Hepatocyte (in vitro differentiated cells): ENCODE measurements around the gene VENTX. TPM values are rescaled to one million over a fixed set of nuclear protein-coding genes. Genes with fewer than 3 reads are reported as not detected.

ENCODE experiments used
- DNase-seq: peaks from one replicate; pipeline ENCODE4 v3.0.0-alpha.2; 2016; ENCODE audit warnings: low spot score
- H2AFZ ChIP-seq: fragments of 200-600 bp; sonication (generic); 2 replicates; pipeline ENCODE4 v1.6.0; 2016; ENCODE audit warnings: antibody characterized with exemption, mild to moderate bottlenecking
- H3K27ac ChIP-seq: fragments of 200-600 bp; sonication (generic); 2 replicates; pipeline ENCODE4 v1.5.1; 2016; ENCODE audit warnings: mild to moderate bottlenecking
- H3K27me3 ChIP-seq: fragments of 200-600 bp; sonication (generic); 2 replicates; pipeline ENCODE4 v1.6.1; 2016
- H3K36me3 ChIP-seq: fragments of 200-600 bp; sonication (generic); replicated peaks from 2 replicates; pipeline ENCODE4 v1.5.1; 2016; ENCODE audit warnings: low read depth; ENCODE audit not compliant: insufficient read depth
- H3K4me1 ChIP-seq: fragments of 200-600 bp; sonication (generic); 2 replicates; pipeline ENCODE4 v1.5.1; 2016; ENCODE audit warnings: mild to moderate bottlenecking, moderate library complexity; ENCODE audit not compliant: insufficient read depth
- H3K4me2 ChIP-seq: fragments of 200-600 bp; sonication (generic); 2 replicates; pipeline ENCODE4 v1.6.0; 2016
- H3K4me3 ChIP-seq: fragments of 200-600 bp; sonication (generic); 2 replicates; pipeline ENCODE4 v1.5.1; 2016; ENCODE audit warnings: mild to moderate bottlenecking
- H3K79me2 ChIP-seq: fragments of 200-600 bp; sonication (generic); 2 replicates; pipeline ENCODE4 v1.6.0; 2017; ENCODE audit warnings: mild to moderate bottlenecking
- H3K9me2 ChIP-seq: fragments of 200-600 bp; sonication (generic); replicated peaks from 2 replicates; pipeline ENCODE4 v1.6.0; 2017; ENCODE audit warnings: mild to moderate bottlenecking; ENCODE audit not compliant: insufficient read depth
- H3K9me3 ChIP-seq: fragments of 200-600 bp; sonication (generic); 2 replicates; pipeline ENCODE4 v1.5.1; 2016; ENCODE audit warnings: low read depth, mild to moderate bottlenecking
- H4K20me1 ChIP-seq: fragments of 200-600 bp; sonication (generic); 2 replicates; pipeline ENCODE4 v1.6.0; 2016; ENCODE audit warnings: mild to moderate bottlenecking; ENCODE audit not compliant: insufficient read depth, poor library complexity, severe bottlenecking
- EZH2 ChIP-seq: fragments of 200-600 bp; sonication (generic); IDR thresholded peaks from 2 replicates; pipeline ENCODE4 v1.6.1; 2016; ENCODE audit warnings: antibody characterized with exemption, mild to moderate bottlenecking, borderline replicate concordance
- EZH2phosphoT487 ChIP-seq: fragments of 200-600 bp; sonication (generic); IDR thresholded peaks from one replicate; pipeline ENCODE4 v1.6.1; 2018; ENCODE audit warnings: antibody characterized with exemption, mild to moderate bottlenecking, low read depth, moderate library complexity; ENCODE audit not compliant: unreplicated experiment, severe bottlenecking
- WGBS: methylation state at CpG from one replicate; pipeline ENCODE4 v1.1.6; 2016; ENCODE audit warnings: low lambda C conversion rate; ENCODE audit errors: missing lambda C conversion rate; 5-methylcytosine and 5-hydroxymethylcytosine counted together
- polyA plus RNA-seq: library from polyadenylated mRNA; unstranded; fragments of >200 nt; fragmentation: Nextera tagmentation; extraction: Ambion mirVana; gene quantifications from 2 replicates; pipeline ENCODE4 v1.2.1, GENCODE V29; 2016
- total RNA-seq: library from RNA; depleted of rRNA; stranded (reverse); fragments of >200 nt; gene quantifications from 2 replicates; pipeline ENCODE4 v1.2.3, GENCODE V29; 2014
- TF ChIP-seq, protein P1 (sequence below): fragments of 200-600 bp; sonication (generic); IDR thresholded peaks from 2 replicates; pipeline ENCODE4 v1.5.1; 2016; ENCODE audit warnings: antibody characterized with exemption, mild to moderate bottlenecking; ENCODE audit not compliant: poor library complexity

VENTX gene
- total and polyA plus RNA-seq, 2 experiments from 2014 or later = not detected

DNA sequence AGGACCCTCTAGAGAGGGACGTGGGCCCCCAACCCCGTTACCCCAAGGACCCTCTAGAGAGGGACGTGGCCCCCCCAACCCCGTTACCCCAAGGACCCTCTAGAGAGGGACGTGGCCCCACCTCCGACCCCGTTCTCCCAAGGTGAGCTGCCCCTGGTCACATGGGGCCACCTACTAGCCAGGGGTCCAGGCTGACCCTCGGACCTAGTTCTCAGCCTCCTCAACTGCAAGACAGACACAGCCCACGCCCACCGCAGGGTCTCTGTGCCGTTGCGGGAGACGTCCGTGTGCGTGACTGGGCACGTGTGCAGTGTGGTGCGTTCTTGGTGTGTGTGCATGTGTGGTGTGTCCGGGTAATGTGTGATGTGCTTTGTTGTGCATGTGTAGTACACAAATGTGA lies 29.2 kb upstream of the VENTX start:
- no peaks in the 10 kb centered on the region for H4K20me1 ChIP-seq
- no peaks in the 10 kb centered on the region for H3K27me3 ChIP-seq
- TF ChIP-seq EZH2phosphoT487 = no peak
- TF ChIP-seq, protein P1, sequence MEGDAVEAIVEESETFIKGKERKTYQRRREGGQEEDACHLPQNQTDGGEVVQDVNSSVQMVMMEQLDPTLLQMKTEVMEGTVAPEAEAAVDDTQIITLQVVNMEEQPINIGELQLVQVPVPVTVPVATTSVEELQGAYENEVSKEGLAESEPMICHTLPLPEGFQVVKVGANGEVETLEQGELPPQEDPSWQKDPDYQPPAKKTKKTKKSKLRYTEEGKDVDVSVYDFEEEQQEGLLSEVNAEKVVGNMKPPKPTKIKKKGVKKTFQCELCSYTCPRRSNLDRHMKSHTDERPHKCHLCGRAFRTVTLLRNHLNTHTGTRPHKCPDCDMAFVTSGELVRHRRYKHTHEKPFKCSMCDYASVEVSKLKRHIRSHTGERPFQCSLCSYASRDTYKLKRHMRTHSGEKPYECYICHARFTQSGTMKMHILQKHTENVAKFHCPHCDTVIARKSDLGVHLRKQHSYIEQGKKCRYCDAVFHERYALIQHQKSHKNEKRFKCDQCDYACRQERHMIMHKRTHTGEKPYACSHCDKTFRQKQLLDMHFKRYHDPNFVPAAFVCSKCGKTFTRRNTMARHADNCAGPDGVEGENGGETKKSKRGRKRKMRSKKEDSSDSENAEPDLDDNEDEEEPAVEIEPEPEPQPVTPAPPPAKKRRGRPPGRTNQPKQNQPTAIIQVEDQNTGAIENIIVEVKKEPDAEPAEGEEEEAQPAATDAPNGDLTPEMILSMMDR = no peak
- no peak for TF ChIP-seq EZH2
- WGBS = 98% methylated on average over 11 of the region's 18 CpGs
- no peaks in the 10 kb centered on the region for H3K79me2 ChIP-seq
- H3K4me3 ChIP-seq = no peak overlapping the region
- no peak overlapping the region for H2AFZ ChIP-seq
- no peak overlapping the region for H3K4me2 ChIP-seq
- H3K36me3 ChIP-seq = no peaks in the 10 kb centered on the region
- H3K9me2 ChIP-seq = no peaks in the 10 kb centered on the region
- DNase-seq = no peak
- no peaks in the 10 kb centered on the region for H3K9me3 ChIP-seq
- no peak overlapping the region for H3K27ac ChIP-seq
- no peaks in the 10 kb centered on the region for H3K4me1 ChIP-seq

DNA sequence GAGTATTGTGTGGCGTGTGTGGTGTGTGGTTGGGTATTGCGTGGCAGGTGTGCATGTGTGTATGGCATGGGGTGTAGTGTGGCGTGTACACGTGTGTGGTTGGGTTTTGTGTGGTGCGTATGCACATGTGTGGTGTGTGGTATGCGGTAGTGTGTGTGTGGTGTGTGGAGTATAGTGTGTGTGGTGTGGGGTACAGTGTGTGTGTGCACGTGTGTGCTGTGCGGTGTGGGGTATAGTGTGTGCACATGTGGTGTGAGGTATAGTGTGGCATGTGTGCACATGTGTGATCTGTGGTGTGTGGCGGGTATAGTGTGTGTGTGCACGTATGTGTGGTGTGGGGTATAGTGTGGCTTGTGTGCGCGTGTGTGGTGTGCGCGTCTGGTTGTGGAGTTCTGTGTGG lies 28.5 kb upstream of the VENTX start:
- DNase-seq = no peak
- Histone ChIP-seq H3K4me3 (no peak overlapping the region), H2AFZ (no peak overlapping the region), H3K27ac (no peak overlapping the region), H4K20me1 (no peaks in the 10 kb centered on the region), H3K79me2 (no peaks in the 10 kb centered on the region), H3K9me3 (no peaks in the 10 kb centered on the region), H3K4me2 (no peak overlapping the region), H3K36me3 (no peaks in the 10 kb centered on the region), H3K4me1 (no peaks in the 10 kb centered on the region), H3K27me3 (no peaks in the 10 kb centered on the region), H3K9me2 (no peaks in the 10 kb centered on the region)
- 96% methylated on average over 14 of the region's 14 CpGs for WGBS
- TF ChIP-seq EZH2 = no peak

DNA sequence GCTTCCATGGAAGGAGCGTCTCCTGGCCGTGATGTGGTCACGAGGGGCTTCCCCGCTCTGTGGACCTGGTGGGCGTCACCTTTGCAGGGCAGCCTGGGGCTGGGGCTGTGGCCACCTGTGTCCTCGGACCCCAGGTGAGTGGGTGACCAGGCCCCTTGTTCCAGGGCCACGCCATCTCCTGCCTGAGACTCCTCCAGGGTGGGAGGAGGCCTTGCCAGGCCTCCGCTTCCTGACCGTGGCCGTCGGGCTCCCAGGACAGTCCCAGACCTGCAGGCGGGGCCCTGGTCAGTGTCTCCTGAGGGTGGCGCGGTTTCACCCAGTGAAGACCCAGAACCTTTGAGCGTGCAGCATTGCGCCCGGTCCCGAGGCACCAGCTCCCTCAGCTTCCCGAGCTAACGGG lies 28.0 kb upstream of the VENTX start:
- Histone ChIP-seq H3K36me3 (no peaks in the 10 kb centered on the region), H4K20me1 (no peaks in the 10 kb centered on the region), H3K9me3 (no peaks in the 10 kb centered on the region), H3K27me3 (no peaks in the 10 kb centered on the region), H3K4me3 (no peak overlapping the region), H3K9me2 (no peaks in the 10 kb centered on the region), H3K27ac (no peak overlapping the region), H3K4me2 (no peak overlapping the region), H3K79me2 (no peaks in the 10 kb centered on the region), H3K4me1 (no peaks in the 10 kb centered on the region), H2AFZ (no peak overlapping the region)
- TF ChIP-seq, protein P1 = no peak
- TF ChIP-seq EZH2phosphoT487 (no peak), EZH2 (no peak)
- 93% methylated on average over 19 of the region's 20 CpGs for WGBS
- no peak for DNase-seq

DNA sequence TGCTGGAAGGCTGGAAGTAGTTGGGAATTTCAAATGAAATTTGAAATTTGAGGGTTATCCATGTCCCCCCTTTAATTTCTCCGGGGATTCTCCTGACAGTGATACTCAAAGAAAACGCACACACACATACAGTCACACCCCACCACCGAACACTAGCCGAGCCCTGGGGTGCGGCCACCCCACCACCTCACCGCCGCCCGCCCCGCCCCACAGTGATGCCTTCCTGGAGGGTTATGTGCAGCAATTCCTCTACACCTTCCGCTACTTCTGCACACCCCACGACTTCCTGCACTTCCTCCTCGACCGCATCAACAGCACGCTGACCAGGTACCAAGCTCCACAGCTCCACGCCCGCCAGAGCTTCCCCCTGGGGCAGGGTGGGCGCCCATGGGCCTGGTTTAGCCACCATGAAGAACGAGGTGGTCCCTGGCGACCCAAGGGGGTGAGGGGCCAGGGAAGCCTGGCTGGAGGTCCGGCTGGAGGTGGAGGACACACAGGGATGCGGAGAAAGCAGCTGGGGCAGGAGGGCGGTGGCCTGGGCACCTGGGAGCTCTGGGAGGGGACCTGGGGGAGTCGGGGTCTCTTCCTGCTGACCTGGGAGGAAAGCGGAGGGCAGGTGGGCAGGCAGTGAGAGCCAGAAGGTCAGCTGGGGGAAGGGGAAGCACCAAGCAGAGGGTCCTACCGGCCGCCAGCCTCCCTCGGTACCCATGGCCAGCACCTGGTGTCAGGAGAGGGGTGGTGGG lies 27.1 kb upstream of the VENTX start:
- Histone ChIP-seq H3K4me1 (no peaks in the 10 kb centered on the region), H3K4me2 (no peak overlapping the region), H3K36me3 (no peaks in the 10 kb centered on the region), H4K20me1 (no peaks in the 10 kb centered on the region), H3K9me3 (no peaks in the 10 kb centered on the region), H3K79me2 (no peaks in the 10 kb centered on the region), H3K9me2 (no peaks in the 10 kb centered on the region), H3K4me3 (no peak overlapping the region), H2AFZ (no peak overlapping the region), H3K27ac (no peak overlapping the region), H3K27me3 (no peaks in the 10 kb centered on the region)
- no peak for DNase-seq
- WGBS = 92% methylated on average over 17 of the region's 27 CpGs
- TF ChIP-seq EZH2phosphoT487 = no peak
- TF ChIP-seq, protein P1 = no peak
- TF ChIP-seq EZH2 = no peak
